ENCODE measurements around the gene JPH2.
A peak's percentile ranks its signal among the peaks of the same experiment; 100 is the strongest.
"Not testable (repeated sequence)": the region's sequence is repeated elsewhere in the genome, so short reads cannot be mapped to it uniquely, and the experiment has no call there.

JPH2 gene

GRCh38 chr20:44211177-44212039, 24.4 kb upstream of the JPH2 start:
- no peak for DNase-seq (ENCODE audit: low read depth in 1 of 2, low spot score in 1 of 2)

- peak; percentile 96 to 97 for DNase-seq (ENCODE audit: low read depth in 1 of 2, low spot score in 1 of 2)
These were observed 23.6 kb upstream of the JPH2 start, which contains the start of gene OSER1 for GRCh38 chr20:44210406-44211176. Gene OSER1, minus strand, starts transcription at chr20:44210771. Its CDS starts 3,814 bp downstream, at chr20:44206957.

- no peak for DNase-seq (ENCODE audit: low read depth in 1 of 2, low spot score in 1 of 2)
These were observed 22.9 kb upstream of the JPH2 start for GRCh38 chr20:44209686-44210405.

- no peak for DNase-seq (ENCODE audit: low read depth in 1 of 2, low spot score in 1 of 2)
These were observed 21.8 kb upstream of the JPH2 start for GRCh38 chr20:44208770-44209169.

GRCh38 chr20:44208165-44208564, 21.2 kb upstream of the JPH2 start:
- DNase-seq (ENCODE audit: low read depth in 1 of 2, low spot score in 1 of 2) = no peak

- no peak for DNase-seq (ENCODE audit: low read depth in 1 of 2, low spot score in 1 of 2)
These were observed 20.2 kb upstream of the JPH2 start for GRCh38 chr20:44207126-44207723.

GRCh38 chr20:44206132-44206531, 19.1 kb upstream of the JPH2 start:
- DNase-seq (ENCODE audit: low read depth in 1 of 2, low spot score in 1 of 2) = no peak

GRCh38 chr20:44204832-44205215, 17.8 kb upstream of the JPH2 start:
- no peak for DNase-seq (ENCODE audit: low read depth in 1 of 2, low spot score in 1 of 2)

GRCh38 chr20:44204156-44204831, 17.3 kb upstream of the JPH2 start:
- DNase-seq (ENCODE audit: low read depth in 1 of 2, low spot score in 1 of 2) = no peak

- DNase-seq (ENCODE audit: low read depth in 1 of 2, low spot score in 1 of 2) = no peak
These were observed 16.2 kb upstream of the JPH2 start for GRCh38 chr20:44203161-44203560.

- no peak for DNase-seq (ENCODE audit: low read depth in 1 of 2, low spot score in 1 of 2)
These were observed 14.0 kb upstream of the JPH2 start for GRCh38 chr20:44200983-44201382.

- DNase-seq (ENCODE audit: low read depth in 1 of 2, low spot score in 1 of 2) = no peak
These were observed 13.4 kb upstream of the JPH2 start for GRCh38 chr20:44200371-44200770.

- DNase-seq (ENCODE audit: low read depth in 1 of 2, low spot score in 1 of 2) = no peak
These were observed 12.9 kb upstream of the JPH2 start for GRCh38 chr20:44199877-44200276.

GRCh38 chr20:44198872-44199271, 11.9 kb upstream of the JPH2 start:
- DNase-seq (ENCODE audit: low read depth in 1 of 2, low spot score in 1 of 2) = no peak

GRCh38 chr20:44196271-44196670, 9.3 kb upstream of the JPH2 start:
- DNase-seq (ENCODE audit: low read depth in 1 of 2, low spot score in 1 of 2) = no peak

GRCh38 chr20:44195605-44196004, 8.6 kb upstream of the JPH2 start:
- DNase-seq (ENCODE audit: low read depth in 1 of 2, low spot score in 1 of 2) = no peak

GRCh38 chr20:44193801-44194200, 6.8 kb upstream of the JPH2 start:
- no peak for DNase-seq (ENCODE audit: low read depth in 1 of 2, low spot score in 1 of 2)

GRCh38 chr20:44191640-44192039, 4.7 kb upstream of the JPH2 start:
- not testable (repeated sequence) for DNase-seq (ENCODE audit: low read depth in 1 of 2, low spot score in 1 of 2)

- not testable (repeated sequence) for DNase-seq (ENCODE audit: low read depth in 1 of 2, low spot score in 1 of 2)
These were observed 3.3 kb upstream of the JPH2 start for GRCh38 chr20:44190197-44190852.

- no peak for DNase-seq (ENCODE audit: low read depth in 1 of 2, low spot score in 1 of 2)
These were observed 1.8 kb upstream of the JPH2 start for GRCh38 chr20:44188752-44189151.
